ENCODE data around the gene RPL19.
"Not testable (repeated sequence)": the region's sequence is repeated elsewhere in the genome, so short reads cannot be mapped to it uniquely, and the experiment has no call there.

- TF ChIP-seq CTCF (IDR thresholded peaks at IDR 0.05; ENCODE audit: insufficient read depth, low read depth, low read length); EZH2 (IDR thresholded peaks at IDR 0.05; ENCODE audit: insufficient read depth, low read length): not testable (repeated sequence)
Measured at GRCh38 chr17:39168503-39168902, 31.6 kb upstream of the RPL19 start.
